Activated CD4-positive, alpha-beta T cell treated with anti-CD3 and anti-CD28 coated beads, Interleukin-2, Interleukin-6, amounts not matched to agents 100 ng/mL and 50 ng/mL, durations not matched to agents 16 hours and 8 hours (primary cell): Measurements from ENCODE around the gene C4B.
"Not testable (repeated sequence)": the region's sequence is repeated elsewhere in the genome, so short reads cannot be mapped to it uniquely, and the experiment has no call there.

Experiments
- DNase-seq: peaks from one replicate; pipeline ENCODE4 v3.0.0-alpha.2; 2020

C4B gene

DNA sequence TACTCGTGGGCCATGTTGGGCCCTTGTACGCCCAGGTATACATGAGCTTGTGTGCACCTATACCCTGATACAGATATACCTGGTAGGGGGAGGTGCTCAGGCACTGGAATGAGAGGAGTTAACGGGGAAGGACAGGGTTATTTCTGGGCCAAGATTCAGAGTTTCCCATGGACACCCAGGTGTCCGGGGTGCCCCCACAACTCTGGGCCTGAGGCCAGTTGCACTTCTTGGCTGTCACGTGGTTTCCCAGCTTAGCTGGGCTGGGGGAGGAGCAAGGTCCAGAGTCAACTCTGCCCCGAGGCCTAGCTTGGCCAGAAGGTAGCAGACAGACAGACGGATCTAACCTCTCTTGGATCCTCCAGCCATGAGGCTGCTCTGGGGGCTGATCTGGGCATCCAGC, 32.9 kb upstream of the C4B start, which contains the start of gene C4A:
Gene C4A, plus strand, starts transcription at position 314 of the 400 bp plus-strand sequence. Its CDS starts 51 bp downstream, at position 365.
- DNase-seq, result not testable (repeated sequence)

DNA sequence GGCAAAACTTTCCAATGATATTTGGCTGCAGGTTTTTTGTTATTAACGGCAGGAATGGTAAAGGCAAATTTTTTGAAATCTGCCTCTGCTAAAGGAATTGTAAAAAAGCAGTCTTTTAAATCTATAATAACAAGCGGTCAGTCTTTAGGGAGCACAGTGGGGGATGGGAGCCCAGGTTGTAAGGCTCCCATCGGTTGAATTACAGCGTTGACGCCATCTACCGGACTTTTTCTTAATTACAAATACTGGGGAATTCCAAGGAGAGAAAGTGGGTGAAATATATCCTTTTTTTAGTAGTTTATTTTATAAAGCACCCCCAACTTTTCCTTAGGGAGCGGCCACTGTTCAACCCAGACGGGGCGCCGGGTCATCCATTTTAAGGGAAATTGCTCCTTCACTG, 25.2 kb upstream of the C4B start:
- DNase-seq, result not testable (repeated sequence)

DNA sequence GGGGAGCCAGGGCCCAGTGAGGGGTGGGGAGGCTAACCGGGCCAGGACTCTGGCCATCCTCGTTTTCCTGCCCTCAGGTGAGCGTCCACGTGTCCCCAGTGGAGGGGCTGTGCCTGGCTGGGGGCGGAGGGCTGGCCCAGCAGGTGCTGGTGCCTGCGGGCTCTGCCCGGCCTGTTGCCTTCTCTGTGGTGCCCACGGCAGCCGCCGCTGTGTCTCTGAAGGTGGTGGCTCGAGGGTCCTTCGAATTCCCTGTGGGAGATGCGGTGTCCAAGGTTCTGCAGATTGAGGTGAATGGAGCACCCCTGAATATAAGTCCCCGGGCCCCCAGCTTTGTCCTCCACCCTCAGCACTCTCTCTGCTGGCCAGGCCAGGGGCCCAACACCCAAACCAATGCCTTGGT, 20.2 kb upstream of the C4B start:
- not testable (repeated sequence) for DNase-seq

DNA sequence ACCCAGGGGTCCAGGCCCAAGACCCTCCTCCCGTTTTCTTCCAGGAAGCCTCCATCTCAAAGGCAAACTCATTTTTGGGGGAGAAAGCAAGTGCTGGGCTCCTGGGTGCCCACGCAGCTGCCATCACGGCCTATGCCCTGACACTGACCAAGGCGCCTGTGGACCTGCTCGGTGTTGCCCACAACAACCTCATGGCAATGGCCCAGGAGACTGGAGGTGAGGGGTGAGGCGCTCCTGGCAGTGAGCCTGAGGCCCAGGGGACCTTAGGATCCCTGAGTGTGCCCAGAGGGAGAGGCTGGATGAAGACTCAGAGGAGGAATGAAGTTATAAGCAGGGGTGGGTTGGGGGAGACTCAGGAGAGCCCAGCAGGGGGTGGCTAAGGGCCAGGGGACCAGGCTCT, 18.2 kb upstream of the C4B start:
- not testable (repeated sequence) for DNase-seq

DNA sequence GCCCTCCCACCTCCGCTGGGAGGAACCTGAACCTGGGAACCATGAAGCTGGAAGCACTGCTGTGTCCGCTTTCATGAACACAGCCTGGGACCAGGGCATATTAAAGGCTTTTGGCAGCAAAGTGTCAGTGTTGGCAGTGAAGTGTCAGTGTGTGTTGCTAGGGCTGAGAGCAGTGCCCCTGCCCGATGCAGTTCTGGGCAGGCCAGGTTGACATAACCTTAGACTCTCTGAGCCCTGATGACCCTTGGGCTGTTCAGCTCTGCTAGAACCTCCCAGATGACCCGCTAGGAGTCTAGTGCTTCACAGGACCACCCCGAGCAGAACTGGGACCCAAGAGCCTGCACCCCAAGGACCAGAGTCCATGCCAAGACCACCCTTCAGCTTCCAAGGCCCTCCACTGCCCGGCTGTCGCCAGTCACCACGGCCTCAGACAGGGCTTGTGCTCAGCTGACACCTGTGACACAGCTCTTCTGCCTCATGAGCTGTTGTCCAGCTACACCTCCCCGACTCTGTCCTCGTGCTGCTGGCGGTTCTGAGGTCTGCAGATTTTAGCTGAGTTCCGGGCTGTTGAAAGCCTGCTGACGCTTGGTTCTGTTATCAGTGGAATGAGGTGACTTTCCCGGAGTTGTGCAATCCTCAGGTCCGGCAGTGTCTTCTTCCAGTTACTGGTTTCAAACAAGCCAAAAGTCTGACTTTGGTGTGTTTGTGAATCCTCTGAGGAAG, 11.9 kb upstream of the C4B start:
- not testable (repeated sequence) for DNase-seq

DNA sequence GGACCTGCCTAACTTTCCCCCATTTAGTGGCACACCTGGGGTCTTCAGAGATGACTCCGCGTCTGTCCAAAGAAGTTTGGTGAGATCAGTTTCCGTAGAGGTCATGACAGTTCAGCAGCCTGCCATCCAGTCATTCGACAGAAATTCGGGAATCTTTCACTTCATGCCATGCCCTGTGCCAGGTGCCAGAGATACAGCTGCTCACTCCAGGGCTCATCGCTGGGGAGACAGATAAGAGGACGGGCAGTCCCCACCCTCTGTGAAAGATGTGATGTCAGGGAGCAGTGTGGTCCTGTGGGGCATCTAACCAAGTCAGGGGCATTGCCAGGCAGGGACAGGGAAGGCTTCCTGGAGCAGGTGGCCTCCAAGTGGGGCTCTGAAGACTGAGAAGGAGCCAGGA, 11.3 kb upstream of the C4B start:
- DNase-seq, result not testable (repeated sequence)

DNA sequence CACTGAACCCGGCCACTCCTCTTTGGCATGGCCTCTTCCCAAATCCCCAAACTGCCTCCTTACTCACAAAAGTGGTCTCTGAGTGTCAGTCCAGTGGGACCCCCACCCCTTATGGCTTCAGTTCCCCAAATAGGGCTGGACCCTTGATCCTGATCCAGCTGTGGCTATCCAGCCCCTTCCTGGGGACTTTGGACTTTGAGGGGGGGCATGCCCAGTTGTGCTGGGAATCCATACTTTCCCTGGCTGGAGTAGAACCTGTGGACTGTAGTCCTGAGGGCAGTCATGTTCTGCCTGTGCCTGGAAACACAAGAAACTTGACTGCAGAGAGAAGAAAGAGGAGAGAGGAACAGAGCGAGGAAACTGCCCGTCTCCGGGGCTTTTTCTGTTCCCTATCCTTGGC, 10.2 kb upstream of the C4B start:
- not testable (repeated sequence) for DNase-seq

DNA sequence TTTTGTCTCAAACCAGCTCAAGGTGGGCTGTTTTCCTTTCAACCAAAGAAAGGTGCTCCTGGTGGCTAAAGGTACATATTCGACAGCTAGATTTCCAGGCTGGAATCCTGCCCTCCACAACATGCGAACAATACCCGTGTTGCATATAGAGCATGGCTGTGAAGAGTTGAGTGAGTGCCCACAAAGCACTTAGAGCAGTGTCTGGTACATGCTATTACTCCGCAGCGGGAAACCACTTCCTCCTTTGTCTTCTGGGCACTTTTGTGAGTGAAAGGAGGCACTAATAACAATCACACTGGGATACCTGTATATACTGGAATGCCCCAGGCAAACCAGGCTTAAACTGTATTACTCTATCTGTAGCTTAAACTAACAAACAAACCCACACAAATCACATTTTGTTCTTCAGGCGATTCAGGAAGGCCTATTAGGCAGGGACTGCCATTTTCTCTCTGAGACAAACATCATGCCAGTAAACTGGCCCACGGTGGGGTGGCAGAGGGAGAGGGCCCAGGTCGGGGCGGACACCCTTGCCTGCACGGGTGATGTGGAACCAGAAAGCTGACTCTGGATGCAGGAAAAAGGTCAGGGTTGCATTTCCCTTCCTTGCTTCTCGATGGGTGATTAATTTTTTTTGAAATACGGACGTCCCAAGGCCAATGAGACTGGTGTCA, 9.6 kb upstream of the C4B start:
- not testable (repeated sequence) for DNase-seq

DNA sequence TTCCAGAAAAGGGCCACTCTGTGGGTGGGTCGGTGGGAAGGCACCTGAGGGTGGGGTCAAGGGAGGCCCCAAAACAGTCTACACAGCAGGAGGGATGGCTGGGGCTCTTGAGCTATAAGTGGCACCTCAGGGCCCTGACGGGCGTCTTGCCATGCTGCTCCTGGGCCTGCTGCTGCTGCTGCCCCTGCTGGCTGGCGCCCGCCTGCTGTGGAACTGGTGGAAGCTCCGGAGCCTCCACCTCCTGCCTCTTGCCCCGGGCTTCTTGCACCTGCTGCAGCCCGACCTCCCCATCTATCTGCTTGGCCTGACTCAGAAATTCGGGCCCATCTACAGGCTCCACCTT, 9.1 kb upstream of the C4B start:
- not testable (repeated sequence) for DNase-seq

DNA sequence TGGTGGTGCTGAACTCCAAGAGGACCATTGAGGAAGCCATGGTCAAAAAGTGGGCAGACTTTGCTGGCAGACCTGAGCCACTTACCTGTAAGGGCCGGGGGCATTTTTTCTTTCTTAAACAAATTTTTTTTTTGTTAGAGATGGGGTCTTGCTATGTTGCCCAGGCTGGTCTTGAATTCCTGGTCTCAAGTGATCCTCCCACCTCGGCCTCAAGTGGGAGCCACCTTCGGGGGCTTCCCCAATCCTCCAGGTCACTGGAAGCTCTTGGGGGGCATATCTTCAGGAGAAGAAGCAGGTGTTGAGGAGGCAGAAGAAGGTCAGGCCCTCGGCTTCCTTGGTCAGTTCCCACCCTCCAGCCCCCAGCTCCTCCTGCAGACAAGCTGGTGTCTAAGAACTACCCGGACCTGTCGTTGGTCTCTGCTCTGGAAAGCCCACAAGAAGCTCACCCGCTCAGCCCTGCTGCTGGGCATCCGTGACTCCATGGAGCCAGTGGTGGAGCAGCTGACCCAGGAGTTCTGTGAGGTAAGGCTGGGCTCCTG, 8.5 kb upstream of the C4B start:
- DNase-seq, result not testable (repeated sequence)

DNA sequence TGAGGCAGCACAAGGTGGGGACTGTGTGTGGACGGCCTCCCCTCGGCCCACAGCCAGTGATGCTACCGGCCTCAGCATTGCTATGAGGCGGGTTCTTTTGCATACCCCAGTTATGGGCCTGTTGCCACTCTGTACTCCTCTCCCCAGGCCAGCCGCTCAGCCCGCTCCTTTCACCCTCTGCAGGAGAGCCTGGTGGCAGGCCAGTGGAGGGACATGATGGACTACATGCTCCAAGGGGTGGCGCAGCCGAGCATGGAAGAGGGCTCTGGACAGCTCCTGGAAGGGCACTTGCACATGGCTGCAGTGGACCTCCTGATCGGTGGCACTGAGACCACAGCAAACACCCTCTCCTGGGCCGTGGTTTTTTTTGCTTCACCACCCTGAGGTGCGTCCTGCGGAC, 7.5 kb upstream of the C4B start:
- DNase-seq, result not testable (repeated sequence)

DNA sequence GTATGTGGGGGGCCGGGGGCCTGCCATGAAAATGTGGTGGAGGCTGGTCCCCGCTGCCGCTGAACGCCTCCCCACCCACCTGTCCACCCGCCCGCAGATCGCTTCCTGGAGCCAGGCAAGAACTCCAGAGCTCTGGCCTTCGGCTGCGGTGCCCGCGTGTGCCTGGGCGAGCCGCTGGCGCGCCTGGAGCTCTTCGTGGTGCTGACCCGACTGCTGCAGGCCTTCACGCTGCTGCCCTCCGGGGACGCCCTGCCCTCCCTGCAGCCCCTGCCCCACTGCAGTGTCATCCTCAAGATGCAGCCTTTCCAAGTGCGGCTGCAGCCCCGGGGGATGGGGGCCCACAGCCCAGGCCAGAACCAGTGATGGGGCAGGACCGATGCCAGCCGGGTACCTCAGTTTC, 6.6 kb upstream of the C4B start:
- DNase-seq, result not testable (repeated sequence)

DNA sequence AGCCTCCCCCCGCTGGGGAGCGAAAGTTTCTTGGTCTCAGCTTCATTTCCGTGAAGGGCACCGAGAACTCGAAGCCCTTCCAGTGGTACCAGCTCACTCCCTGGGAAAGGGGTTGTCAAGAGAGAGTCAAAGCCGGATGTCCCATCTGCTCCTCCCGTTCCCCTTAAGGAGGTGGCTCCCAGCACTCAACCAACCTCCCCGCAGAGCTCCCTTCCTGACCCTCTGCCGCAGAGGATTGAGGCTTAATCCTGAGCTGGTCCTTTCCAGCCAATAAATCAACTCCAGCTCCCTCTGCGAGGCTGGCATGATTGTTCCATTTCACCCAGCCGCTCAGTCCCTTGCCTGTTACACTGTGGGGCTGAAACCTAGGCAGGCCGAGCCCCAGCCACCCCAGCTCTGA, 6.0 kb upstream of the C4B start:
- DNase-seq, result not testable (repeated sequence)

DNA sequence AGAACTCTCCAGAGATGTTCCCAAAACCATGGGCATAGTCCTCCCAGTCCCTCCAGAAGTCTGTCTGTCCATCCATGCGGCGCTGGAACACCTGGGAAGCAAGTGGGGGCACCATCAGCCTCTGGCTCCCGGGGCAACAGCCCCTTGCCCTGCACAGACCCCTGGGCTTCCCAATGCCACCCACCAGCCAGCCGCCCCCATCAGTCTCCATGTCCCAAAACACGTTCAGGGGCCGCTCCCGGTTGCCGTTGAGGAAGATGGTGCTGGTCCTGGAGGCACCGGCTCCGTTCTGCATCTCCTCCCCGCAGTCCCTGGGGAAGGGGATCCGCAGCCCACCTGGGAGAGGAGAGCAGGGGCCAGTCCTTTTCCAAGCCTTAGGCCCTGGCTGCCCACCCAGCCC, 5.1 kb upstream of the C4B start:
- not testable (repeated sequence) for DNase-seq

DNA sequence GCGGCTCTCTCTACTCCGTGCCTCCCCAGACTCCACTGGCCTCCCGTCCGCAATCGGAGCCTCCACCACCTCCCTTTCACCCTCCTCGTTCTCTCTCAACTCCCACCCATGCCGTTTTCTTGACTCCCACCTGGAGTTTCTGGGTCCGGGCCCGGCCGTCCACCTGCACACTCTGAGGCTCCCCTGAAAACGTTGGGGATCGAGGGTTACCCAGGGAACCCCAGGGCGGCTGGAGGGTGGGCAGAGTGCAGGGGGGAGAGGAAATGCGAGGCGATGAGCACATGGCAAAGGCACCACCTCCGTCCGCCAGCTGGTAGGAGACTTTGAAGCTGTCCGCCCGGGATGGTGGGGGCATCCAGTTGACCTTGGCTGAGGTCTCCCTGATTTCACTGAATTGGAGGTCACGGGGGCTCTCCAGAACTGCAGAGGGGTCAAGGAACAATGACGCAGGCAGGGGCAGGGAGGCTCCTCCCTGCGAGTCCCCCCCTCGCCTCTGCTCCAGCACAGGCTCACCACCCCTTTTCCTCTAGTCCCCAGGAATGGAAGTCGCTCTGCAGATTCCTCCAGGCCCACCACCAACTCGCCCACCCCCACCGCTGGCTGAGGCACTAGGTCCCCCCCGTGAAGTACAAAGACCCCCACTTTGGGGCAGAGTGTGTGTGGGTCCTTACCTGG, 3.6 kb upstream of the C4B start:
- DNase-seq, result not testable (repeated sequence)

DNA sequence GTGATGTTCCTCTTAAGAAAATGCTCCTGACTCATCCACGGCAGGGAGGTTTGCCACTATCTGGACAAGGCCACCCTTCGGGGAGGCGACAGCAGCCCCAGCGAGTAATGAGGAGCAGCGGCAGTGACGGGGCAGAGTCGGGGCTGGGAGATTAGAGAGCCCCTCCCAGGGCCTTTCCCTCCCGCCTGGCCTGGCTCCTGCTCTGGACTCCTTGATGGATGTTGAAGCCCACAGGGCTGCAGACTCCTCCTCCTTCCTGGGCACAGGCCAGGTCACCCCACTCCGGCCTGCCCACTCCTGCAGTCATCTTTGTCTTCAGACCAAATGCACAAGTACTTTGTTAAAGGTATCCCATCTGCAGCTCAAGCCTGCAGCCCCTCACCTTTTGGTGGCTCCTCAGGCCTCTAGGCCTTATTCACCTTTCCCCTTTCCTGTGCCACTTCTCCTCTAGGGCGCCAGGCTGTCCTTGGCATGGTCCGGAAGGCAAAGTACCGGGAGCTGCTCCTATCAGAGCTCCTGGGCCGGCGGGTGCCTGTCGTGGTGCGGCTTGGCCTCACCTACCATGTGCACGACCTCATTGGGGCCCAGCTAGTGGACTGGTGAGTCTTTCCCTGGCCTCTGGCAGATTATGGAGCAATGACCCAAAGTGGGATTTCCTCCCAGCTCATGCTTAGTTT, 1.5 kb upstream of the C4B start:
- DNase-seq, result not testable (repeated sequence)

DNA sequence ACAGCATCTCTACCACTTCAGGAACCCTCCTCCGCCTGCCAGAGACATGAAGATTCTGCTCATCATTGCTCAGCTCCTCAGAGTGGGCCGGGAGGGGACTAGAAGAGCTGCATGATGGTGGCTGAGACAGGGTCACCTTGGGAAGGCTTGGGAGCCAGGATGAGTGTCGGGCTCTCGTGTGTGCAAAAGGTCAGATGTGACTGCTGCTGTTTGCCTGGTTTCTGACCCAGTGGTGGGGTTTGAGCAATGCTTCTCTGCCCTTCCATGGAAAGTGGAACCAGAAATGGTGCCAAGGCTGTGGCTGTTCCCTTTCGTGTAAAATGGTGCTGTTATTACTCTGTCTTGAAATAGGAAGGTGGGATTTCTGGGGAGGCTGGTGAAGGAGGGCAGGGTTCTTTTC, 857 bp upstream of the C4B start:
- DNase-seq, result not testable (repeated sequence)

DNA sequence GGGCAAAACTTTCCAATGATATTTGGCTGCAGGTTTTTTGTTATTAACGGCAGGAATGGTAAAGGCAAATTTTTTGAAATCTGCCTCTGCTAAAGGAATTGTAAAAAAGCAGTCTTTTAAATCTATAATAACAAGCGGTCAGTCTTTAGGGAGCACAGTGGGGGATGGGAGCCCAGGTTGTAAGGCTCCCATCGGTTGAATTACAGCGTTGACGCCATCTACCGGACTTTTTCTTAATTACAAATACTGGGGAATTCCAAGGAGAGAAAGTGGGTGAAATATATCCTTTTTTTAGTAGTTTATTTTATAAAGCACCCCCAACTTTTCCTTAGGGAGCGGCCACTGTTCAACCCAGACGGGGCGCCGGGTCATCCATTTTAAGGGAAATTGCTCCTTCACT, 7.5 kb downstream of the C4B start:
- DNase-seq, result not testable (repeated sequence)

DNA sequence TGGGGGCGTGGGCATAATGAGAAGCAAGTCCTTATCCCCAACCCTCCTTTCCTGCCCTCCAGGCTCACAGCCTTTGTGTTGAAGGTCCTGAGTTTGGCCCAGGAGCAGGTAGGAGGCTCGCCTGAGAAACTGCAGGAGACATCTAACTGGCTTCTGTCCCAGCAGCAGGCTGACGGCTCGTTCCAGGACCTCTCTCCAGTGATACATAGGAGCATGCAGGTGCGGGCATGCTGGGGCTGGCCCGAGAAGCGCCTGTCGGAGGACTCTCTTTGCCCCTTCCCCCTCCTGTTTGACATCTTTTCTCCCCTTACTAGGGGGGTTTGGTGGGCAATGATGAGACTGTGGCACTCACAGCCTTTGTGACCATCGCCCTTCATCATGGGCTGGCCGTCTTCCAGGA, 14.0 kb downstream of the C4B start:
- DNase-seq, result not testable (repeated sequence)

DNA sequence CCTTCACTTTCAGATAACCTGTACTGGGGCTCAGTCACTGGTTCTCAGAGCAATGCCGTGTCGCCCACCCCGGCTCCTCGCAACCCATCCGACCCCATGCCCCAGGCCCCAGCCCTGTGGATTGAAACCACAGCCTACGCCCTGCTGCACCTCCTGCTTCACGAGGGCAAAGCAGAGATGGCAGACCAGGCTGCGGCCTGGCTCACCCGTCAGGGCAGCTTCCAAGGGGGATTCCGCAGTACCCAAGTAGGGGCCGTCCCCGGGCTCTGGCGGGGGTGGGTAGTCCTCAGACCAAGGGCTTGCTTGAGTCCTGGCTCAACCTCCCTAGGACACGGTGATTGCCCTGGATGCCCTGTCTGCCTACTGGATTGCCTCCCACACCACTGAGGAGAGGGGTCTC, 15.0 kb downstream of the C4B start:
- not testable (repeated sequence) for DNase-seq

DNA sequence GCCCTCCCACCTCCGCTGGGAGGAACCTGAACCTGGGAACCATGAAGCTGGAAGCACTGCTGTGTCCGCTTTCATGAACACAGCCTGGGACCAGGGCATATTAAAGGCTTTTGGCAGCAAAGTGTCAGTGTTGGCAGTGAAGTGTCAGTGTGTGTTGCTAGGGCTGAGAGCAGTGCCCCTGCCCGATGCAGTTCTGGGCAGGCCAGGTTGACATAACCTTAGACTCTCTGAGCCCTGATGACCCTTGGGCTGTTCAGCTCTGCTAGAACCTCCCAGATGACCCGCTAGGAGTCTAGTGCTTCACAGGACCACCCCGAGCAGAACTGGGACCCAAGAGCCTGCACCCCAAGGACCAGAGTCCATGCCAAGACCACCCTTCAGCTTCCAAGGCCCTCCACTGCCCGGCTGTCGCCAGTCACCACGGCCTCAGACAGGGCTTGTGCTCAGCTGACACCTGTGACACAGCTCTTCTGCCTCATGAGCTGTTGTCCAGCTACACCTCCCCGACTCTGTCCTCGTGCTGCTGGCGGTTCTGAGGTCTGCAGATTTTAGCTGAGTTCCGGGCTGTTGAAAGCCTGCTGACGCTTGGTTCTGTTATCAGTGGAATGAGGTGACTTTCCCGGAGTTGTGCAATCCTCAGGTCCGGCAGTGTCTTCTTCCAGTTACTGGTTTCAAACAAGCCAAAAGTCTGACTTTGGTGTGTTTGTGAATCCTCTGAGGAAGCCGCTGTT, 20.9 kb downstream of the C4B start:
- DNase-seq, result not testable (repeated sequence)

DNA sequence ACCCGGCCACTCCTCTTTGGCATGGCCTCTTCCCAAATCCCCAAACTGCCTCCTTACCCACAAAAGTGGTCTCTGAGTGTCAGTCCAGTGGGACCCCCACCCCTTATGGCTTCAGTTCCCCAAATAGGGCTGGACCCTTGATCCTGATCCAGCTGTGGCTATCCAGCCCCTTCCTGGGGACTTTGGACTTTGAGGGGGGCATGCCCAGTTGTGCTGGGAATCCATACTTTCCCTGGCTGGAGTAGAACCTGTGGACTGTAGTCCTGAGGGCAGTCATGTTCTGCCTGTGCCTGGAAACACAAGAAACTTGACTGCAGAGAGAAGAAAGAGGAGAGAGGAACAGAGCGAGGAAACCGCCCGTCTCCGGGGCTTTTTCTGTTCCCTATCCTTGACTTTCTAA, 22.5 kb downstream of the C4B start:
- not testable (repeated sequence) for DNase-seq
